RWPE1 (cell line): ENCODE results near the gene AMH.

Experiments used
- CTCF ChIA-PET: fragments of 350-600 bp; sonication (Branson Sonifier 250); formaldehyde crosslinking; extraction: SDS; loops from one replicate; lab custom pipeline; 2021; lab: Yijun Ruan, JAX
- POLR2A ChIA-PET: fragments of 400-600 bp; formaldehyde crosslinking; extraction: SDS; loops from one replicate; lab custom pipeline; 2020; ENCODE audit warnings: antibody characterized with exemption; ENCODE audit not compliant: low non-redundant PET; lab: Yijun Ruan, JAX
- DNase-seq: peaks from one replicate; pipeline ENCODE4 v3.0.0; 2012; ENCODE audit warnings: low spot score
- H3K27ac ChIP-seq: fragments of 450-650 bp; 2 replicates; pipeline ENCODE4 v1.5.1; 2017
- CTCF ChIP-seq: fragments of 450-650 bp; conservative IDR thresholded peaks from 2 replicates; pipeline ENCODE4 v1.5.1; 2017; ENCODE audit warnings: low read depth, mild to moderate bottlenecking

Gene AMH

GRCh38 chr19:2246014-2246620 is 3.0 kb upstream of the AMH start:
- ChIA-PET CTCF (no interaction called here), POLR2A (no interaction called here)
- peak overlapping the region; percentile 68 for H3K27ac ChIP-seq
- DNase-seq: no peak
- no peak for TF ChIP-seq CTCF

GRCh38 chr19:2246801-2247361 is 2.2 kb upstream of the AMH start:
- TF ChIP-seq CTCF: no peak
- no peak for DNase-seq
- peak overlapping the region; percentile 68 for H3K27ac ChIP-seq
- ChIA-PET POLR2A (no interaction called here), CTCF (no interaction called here)

GRCh38 chr19:2247433-2248101 is 1.6 kb upstream of the AMH start:
- POLR2A ChIA-PET: no interaction called here
- peak overlapping the region; percentile 68 for H3K27ac ChIP-seq
- CTCF ChIA-PET: no interaction called here
- no peak for TF ChIP-seq CTCF
- DNase-seq: no peak

- no peak for TF ChIP-seq CTCF
- CTCF ChIA-PET: no interaction called here
- no peak for DNase-seq
- POLR2A ChIA-PET: no interaction called here
- peak overlapping the region; percentile 49 for H3K27ac ChIP-seq
Measured at GRCh38 chr19:2248136-2249009, 750 bp upstream of the AMH start.

- ChIA-PET CTCF (interaction anchor here (0.6 kb wide), 1 partner anchor 348 kb away, joined by 6 read pairs; no protein-coding TSS in a partner anchor), POLR2A (no interaction called here)
- TF ChIP-seq CTCF: no peak
- DNase-seq: no peak
- no peak overlapping the region for H3K27ac ChIP-seq
Measured at GRCh38 chr19:2249880-2250765, 1.0 kb downstream of the AMH start.

GRCh38 chr19:2250766-2251105 is 1.6 kb downstream of the AMH start:
- no peak for DNase-seq
- POLR2A ChIA-PET: no interaction called here
- no peak overlapping the region for H3K27ac ChIP-seq
- TF ChIP-seq CTCF: no peak
- CTCF ChIA-PET: no interaction called here
